CD4-positive, alpha-beta T cell treated with Interleukin-17A for 4 hours (primary cell): Measurements from ENCODE around the gene TNNI2.
"Not testable (repeated sequence)": the region's sequence is repeated elsewhere in the genome, so short reads cannot be mapped to it uniquely, and the experiment has no call there.

ENCODE experiments used
- DNase-seq: peaks from one replicate; pipeline ENCODE4 v3.0.0-alpha.2; 2020; ENCODE audit warnings: mixed read lengths

Gene TNNI2

GRCh38 chr11:1875851-1876301, 37.1 kb downstream of the TNNI2 start:
- DNase-seq: not testable (repeated sequence)

- DNase-seq: no peak
Observed at GRCh38 chr11:1876361-1877063, 37.7 kb downstream of the TNNI2 start.

DNA sequence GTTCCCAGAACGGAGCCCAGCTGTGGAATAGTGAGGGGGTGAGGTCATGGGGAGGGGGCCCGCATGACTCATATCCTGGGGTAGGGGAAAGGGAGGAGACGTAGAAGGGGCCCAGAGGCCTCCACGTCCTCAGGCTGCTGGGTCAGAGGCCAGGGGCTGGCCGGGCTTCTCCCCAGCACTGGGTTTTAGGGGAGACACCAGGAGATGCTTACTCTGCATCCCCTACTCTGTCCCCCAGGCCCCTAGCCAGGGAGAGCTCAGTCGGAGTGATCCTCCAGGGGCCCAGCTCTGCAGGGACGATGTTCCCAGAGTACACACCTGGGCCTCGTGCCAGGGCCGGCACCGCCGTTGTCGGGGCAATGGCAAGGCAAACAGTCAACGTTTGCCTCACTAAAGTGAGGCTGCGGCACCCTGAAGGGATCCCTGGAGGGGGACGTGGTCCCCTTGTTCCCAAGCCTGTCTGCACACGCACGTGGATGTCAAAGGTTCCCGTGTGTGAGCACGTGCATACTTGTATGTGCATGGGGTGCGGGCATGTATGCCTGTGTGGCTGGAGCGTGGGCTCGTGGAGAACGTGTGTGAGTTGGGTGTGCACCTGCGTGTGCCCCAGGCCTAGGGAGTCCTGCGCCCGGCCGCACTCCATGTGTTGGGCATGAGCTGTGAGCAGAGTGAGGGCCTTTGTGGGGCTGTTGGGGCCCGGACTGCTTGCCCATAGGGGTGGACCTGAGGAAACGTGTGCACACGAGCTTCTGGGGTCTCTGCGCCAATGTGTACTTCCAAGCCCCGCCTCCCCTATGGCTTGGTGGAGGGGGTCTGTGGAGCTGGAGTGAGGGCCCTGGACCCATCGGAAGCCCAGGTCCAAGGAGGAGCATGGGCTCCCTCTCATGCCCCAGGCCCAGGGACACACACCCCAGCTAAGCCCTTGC, 38.7 kb downstream of the TNNI2 start:
- no peak for DNase-seq

GRCh38 chr11:1878137-1879031, 39.6 kb downstream of the TNNI2 start:
- DNase-seq: no peak

DNA sequence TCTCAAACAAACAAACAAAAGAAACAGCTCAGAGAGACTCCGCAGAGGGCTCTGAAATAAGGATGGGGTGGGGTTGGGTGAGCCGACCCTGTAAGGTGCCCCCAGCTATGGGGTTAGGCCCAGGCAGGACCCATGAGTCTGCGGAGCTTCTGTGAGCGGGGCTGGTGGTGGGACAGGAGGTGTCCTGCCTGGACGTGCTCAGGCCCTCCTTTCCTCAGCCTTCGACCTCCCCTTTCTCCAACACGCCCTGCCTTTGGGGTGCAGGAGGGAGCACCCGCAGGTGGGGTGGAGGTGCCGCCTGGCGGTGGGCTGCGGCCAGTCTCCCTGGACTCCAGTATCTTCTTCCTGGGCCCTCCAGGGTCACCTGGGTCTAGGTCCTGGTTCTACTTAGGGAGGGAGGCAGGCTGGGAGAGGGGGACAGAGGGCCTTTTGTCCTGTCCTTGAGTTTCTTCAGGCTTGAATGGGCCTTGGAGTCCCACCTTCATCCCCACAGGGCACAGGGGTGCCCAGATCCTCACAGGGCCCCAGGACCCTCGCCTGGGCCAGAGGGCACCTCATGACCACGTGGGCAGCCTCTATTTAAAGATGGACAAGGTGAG, 40.7 kb downstream of the TNNI2 start:
- no peak for DNase-seq

GRCh38 chr11:1879941-1880720, 41.4 kb downstream of the TNNI2 start:
- DNase-seq: no peak

DNA sequence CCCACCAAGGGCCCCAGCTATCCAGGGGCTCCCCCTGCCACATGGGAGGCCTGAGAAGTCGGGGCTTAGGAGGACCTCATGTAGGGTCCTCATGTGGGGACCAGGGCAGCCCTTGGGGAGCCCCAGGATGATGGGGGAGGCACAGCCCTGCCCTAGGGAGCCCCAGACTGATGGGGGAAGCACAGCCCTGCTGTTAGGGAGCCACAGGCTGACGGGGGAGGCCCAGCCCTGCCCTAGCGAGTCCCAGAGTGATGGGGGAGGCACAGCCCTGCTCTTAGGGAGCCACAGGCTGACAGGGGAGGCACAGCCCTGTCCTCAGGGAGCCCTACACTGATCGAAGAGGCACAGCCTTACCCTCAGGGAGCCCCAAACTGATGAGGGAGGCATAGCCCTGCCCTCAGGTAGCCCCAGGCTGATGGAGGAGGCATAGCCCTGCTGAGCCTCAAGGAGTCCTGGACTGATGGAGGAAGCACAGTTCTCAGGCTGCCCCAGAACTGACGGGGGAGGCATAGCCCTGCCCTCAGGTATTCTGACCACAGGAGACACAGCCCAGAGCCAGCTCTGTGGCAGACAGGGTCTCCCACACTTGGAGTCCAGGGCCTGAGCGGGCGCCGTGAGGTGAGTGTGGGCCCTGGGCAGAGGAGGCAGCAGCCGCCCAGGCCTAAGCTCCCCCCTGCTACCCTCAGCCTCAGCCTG, 42.1 kb downstream of the TNNI2 start:
- DNase-seq: no peak

DNA sequence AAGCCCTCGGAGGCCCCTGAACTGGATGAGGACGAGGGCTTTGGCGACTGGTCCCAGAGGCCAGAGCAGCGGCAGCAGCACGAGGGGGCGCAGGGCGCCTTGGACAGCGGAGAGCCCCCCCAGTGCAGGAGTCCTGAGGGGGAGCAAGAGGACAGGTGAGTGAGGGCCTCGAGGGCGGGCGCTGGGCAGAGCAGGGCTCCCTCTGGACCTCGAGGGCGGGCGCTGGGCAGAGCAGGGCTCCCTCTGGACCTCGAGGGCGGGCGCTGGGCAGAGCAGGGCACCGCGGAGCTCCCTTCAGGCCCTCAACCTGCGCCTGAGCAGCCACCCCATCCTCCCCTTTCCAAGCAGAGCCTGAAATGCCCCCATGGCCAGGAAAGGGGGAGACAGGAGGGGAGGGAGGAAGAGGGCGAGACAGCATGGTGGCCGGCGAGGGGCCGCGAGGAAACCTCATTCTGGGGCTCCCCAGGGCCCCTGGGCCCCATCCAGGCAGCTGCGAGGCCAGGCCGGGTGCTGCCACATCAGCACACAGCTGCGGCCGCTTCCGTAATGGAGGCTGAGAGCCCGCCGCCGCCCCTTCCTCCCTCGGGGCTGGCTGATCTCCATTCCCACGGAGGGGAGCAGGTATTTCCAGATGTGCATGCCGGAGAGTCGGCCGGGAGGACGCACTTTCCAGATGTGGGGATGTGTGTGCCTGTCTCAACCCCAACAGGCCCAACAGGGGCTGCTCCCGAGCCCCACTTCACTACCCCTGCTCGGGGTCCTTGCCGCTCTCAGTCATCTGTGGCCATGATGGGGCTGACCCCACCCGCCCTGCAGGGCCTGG, 42.9 kb downstream of the TNNI2 start:
- peak; percentile 34 for DNase-seq

- DNase-seq: peak; percentile 92
Observed at GRCh38 chr11:1882265-1883238, 43.8 kb downstream of the TNNI2 start.

- DNase-seq: no peak
Observed at GRCh38 chr11:1883346-1884302, 44.8 kb downstream of the TNNI2 start.

DNA sequence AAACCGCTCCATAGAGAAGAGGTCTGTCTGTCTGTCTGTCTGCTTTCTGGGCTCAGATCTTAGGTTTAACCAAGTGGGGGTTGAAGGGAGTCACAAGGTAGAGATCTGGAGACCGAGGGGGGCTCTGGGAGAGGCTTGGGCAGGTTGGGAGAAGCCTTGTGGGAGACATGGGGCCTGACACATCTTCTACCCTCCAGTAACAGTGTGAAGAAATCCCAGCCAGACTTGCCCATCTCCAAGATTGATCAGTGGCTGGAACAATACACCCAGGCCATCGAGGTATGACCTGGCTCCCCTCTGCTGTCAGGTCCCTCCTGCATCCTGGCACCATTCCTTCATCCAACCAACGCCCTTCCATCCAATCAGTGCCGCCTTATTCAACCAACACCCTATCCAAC, 45.5 kb downstream of the TNNI2 start:
- DNase-seq: no peak

GRCh38 chr11:1886551-1886950, 47.8 kb downstream of the TNNI2 start:
- not testable (repeated sequence) for DNase-seq

DNA sequence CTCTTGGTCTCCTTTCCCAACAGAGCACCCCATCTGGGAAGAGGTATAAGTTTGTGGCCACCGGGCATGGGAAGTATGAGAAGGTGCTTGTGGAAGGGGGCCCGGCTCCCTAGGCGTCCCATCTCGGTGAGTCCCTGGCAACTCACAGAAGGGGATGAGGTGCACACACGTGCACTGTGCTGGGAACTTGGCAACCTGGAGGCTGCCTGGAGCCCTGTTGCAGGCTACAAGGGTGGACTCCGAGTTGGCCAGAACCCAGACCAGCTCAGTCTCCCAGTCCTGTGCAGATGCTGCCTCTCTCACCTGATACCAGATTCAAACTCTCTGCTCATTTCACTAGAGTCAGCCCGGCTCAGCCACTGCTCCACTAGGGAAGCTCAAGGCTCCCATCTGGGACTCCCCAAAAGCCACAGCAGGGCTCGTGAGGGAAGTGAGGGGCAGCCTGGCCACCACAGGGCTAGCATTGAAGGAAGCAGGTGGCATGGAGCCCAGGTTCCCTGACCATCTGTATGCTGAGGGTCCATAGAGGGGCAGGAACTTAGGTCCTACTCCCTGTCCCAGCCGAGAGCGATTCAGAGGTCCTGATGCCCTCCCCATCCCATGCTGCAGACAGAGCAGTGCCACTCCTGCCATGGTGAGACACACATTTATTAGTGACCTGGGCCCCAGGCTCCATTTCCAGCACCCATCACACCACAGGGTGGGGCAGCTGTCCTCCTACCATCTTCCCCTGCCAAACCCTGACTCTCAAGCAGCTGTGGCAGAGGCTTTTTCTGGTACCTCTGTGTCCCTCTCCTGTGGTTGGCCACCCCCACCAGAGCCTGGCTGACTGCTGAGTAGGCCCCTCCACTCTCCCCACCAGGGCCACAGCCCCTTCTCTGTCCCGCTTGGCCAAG, 48.9 kb downstream of the TNNI2 start:
- peak; percentile 16 for DNase-seq

DNA sequence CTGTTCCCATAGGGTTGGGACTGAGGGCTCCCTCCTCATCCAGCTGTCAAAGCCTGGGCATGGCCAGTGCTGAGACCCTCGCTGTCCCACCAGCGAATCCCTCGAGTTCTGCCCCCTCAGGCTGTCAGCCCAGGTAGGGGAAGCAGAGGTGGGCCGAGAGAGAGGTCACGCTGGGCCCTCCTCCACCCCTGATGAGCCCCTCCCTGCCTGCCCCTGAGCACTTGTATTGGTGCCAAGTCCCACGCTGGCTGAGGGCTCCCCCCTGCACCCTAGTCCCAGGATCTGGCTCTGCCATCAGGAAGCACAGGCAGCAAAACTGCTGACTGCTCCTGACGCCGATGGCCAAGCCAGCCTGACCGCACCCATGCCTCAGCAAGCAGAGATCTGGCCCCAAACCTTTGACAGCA, 49.6 kb downstream of the TNNI2 start:
- peak; percentile 8 for DNase-seq

DNA sequence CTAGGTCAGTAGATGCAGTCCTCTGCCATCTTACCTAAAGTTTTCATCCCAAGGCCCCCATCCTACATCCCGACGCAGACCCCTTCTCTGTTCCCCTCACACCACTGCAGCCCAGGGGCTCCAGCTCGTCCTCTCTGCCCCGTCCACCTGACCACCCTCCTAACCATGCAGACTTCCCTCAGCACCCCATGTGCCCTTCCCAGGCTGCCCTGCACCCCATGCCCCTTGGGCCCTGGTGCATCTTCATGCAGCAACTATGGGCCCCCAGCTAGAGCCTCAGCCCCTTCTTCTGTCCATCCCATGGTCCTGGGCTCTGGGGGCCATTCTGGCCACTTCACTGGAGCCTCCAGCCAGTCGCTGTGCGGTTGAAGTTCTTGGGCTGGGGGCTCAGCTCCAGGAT, 50.0 kb downstream of the TNNI2 start:
- DNase-seq: no peak

GRCh38 chr11:1889224-1889930, 50.6 kb downstream of the TNNI2 start:
- DNase-seq: peak; percentile 88
